Measurements from ENCODE around the gene GMIP.
A peak's percentile ranks its signal among the peaks of the same experiment; 100 is the strongest.

Gene GMIP

DNA sequence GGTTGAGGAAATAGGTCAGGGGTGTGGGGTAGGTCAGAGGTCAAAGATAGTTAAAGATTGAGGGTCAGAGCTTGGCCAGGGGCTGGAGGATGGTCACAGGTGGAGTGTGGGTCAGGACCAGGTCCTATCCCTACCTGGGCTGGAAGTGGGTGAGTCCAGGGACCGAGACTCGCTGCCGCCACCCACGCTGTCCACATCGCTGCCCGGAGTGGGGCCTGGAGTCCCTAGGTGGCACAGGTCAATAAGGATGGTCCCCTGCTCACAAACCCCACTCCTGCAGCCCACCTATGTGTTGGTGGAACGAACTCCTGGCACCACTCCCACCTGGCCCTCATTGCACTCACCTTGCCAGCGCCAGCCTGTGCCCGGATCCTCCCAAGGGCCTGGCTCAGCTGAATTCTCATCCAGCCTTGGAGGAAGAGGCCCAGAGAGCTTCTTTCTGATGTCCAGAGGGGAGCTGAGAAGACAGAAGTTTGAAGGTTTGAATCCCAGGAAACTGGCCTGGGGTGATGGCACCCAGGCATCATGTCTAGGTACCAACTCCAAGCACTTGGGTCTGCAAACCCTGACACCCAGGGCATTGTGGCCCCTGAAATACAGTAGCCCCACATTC is 6.8 kb downstream of the GMIP start:
- H3K36me3 ChIP-seq = peaks cover 97% of the 10 kb centered on the region
- H3K4me3 ChIP-seq = no peak overlapping the region
- no peak overlapping the region for H3K4me2 ChIP-seq
- H3K9ac ChIP-seq = no peak overlapping the region
- no peaks in the 10 kb centered on the region for H3K27me3 ChIP-seq
- H3K9me3 ChIP-seq = no peaks in the 10 kb centered on the region
- no peak overlapping the region for H3K27ac ChIP-seq
- no peak for TF ChIP-seq Cebpa-rat (IDR thresholded peaks at IDR 0.05)
- H3K4me1 ChIP-seq = peaks cover 3% of the 10 kb centered on the region
- no peaks in the 10 kb centered on the region for H4K20me1 ChIP-seq

- Histone ChIP-seq H3K4me2 (no peak overlapping the region), H3K27me3 (no peaks in the 10 kb centered on the region), H3K4me3 (no peak overlapping the region), H3K36me3 (peaks cover 96% of the 10 kb centered on the region), H4K20me1 (no peaks in the 10 kb centered on the region), H3K9me3 (no peaks in the 10 kb centered on the region), H3K4me1 (no peaks in the 10 kb centered on the region), H3K27ac (no peak overlapping the region), H3K9ac (no peak overlapping the region)
- no peak for TF ChIP-seq Cebpa-rat (IDR thresholded peaks at IDR 0.05)
Measured at GRCh38 chr19:19635313-19635702, 8.1 kb downstream of the GMIP start.

GRCh38 chr19:19634516-19635312 is 8.7 kb downstream of the GMIP start:
- Histone ChIP-seq H4K20me1 (no peaks in the 10 kb centered on the region), H3K27me3 (no peaks in the 10 kb centered on the region), H3K4me3 (no peak overlapping the region), H3K4me1 (no peaks in the 10 kb centered on the region), H3K9me3 (no peaks in the 10 kb centered on the region), H3K4me2 (no peak overlapping the region), H3K36me3 (peaks cover 96% of the 10 kb centered on the region), H3K27ac (no peak overlapping the region), H3K9ac (no peak overlapping the region)
- TF ChIP-seq Cebpa-rat (IDR thresholded peaks at IDR 0.05) = no peak

- Histone ChIP-seq H3K4me2 (no peak overlapping the region), H3K27me3 (no peaks in the 10 kb centered on the region), H3K4me1 (peaks cover 2% of the 10 kb centered on the region), H3K9ac (no peak overlapping the region), H3K4me3 (no peak overlapping the region), H3K9me3 (no peaks in the 10 kb centered on the region), H3K36me3 (peaks cover 89% of the 10 kb centered on the region), H3K27ac (no peak overlapping the region), H4K20me1 (no peaks in the 10 kb centered on the region)
- TF ChIP-seq Cebpa-rat (IDR thresholded peaks at IDR 0.05) = no peak
Measured at GRCh38 chr19:19633711-19634515, 9.5 kb downstream of the GMIP start.

GRCh38 chr19:19632661-19633060 is 10.8 kb downstream of the GMIP start:
- Histone ChIP-seq H3K36me3 (peaks cover 77% of the 10 kb centered on the region), H3K27me3 (no peaks in the 10 kb centered on the region), H3K4me1 (peaks cover 6% of the 10 kb centered on the region), H3K27ac (no peak overlapping the region), H3K4me3 (no peak overlapping the region), H3K9me3 (no peaks in the 10 kb centered on the region), H3K9ac (no peak overlapping the region), H4K20me1 (no peaks in the 10 kb centered on the region), H3K4me2 (no peak overlapping the region)
- no peak for TF ChIP-seq Cebpa-rat (IDR thresholded peaks at IDR 0.05)

- Histone ChIP-seq H3K36me3 (peaks cover 64% of the 10 kb centered on the region), H3K27me3 (no peaks in the 10 kb centered on the region), H4K20me1 (no peaks in the 10 kb centered on the region; the same call in 1 of the 2 replicates), H3K4me2 (no peak overlapping the region), H3K27ac (no peak overlapping the region), H3K4me3 (no peak overlapping the region), H3K4me1 (peaks cover 17% of the 10 kb centered on the region), H3K9me3 (no peaks in the 10 kb centered on the region), H3K9ac (no peak overlapping the region)
- no peak for TF ChIP-seq Cebpa-rat (IDR thresholded peaks at IDR 0.05)
Measured at GRCh38 chr19:19631346-19631745, 12.1 kb downstream of the GMIP start.

- Histone ChIP-seq H3K4me2 (no peak overlapping the region), H3K9ac (no peak overlapping the region), H4K20me1 (no peaks in the 10 kb centered on the region; the same call in 1 of the 2 replicates), H3K27ac (no peak overlapping the region), H3K4me3 (no peak overlapping the region), H3K36me3 (peaks cover 55% of the 10 kb centered on the region), H3K9me3 (no peaks in the 10 kb centered on the region), H3K4me1 (peaks cover 26% of the 10 kb centered on the region), H3K27me3 (no peaks in the 10 kb centered on the region)
- no peak for TF ChIP-seq Cebpa-rat (IDR thresholded peaks at IDR 0.05)
Measured at GRCh38 chr19:19630426-19630825, 13.0 kb downstream of the GMIP start.

- no peak for TF ChIP-seq Cebpa-rat (IDR thresholded peaks at IDR 0.05)
- no peak overlapping the region for H3K4me2 ChIP-seq
- no peaks in the 10 kb centered on the region for H3K27me3 ChIP-seq
- H3K36me3 ChIP-seq = peaks cover 55% of the 10 kb centered on the region
- peaks cover 30% of the 10 kb centered on the region for H3K4me1 ChIP-seq
- H3K9me3 ChIP-seq = no peaks in the 10 kb centered on the region
- H3K4me3 ChIP-seq = no peak overlapping the region
- no peaks in the 10 kb centered on the region; the same call in 1 of the 2 replicates for H4K20me1 ChIP-seq
- H3K9ac ChIP-seq = no peak overlapping the region
- no peak overlapping the region for H3K27ac ChIP-seq
Measured at GRCh38 chr19:19630062-19630414, 13.4 kb downstream of the GMIP start.

GRCh38 chr19:19628501-19629134 is 14.8 kb downstream of the GMIP start:
- Histone ChIP-seq H3K36me3 (peaks cover 55% of the 10 kb centered on the region), H3K9ac (peak overlapping the region; percentile 88), H3K27ac (peak overlapping the region; percentile 86), H3K9me3 (no peaks in the 10 kb centered on the region), H3K4me1 (peaks cover 45% of the 10 kb centered on the region), H3K4me3 (peak overlapping the region; percentile 93), H4K20me1 (peaks cover 8% of the 10 kb centered on the region; the same call in 1 of the 2 replicates), H3K27me3 (no peaks in the 10 kb centered on the region), H3K4me2 (peak overlapping the region; percentile 90)
- TF ChIP-seq Cebpa-rat (IDR thresholded peaks at IDR 0.05) = no peak
